AG10803 (cell line): Measurements from ENCODE around the gene POLR2L.

Experiments used
- DNase-seq: peaks from one replicate; pipeline ENCODE4 v3.0.0; 2010; ENCODE audit warnings: low read depth
- H3K4me3 ChIP-seq: 2 replicates; pipeline ENCODE4 v1.5.1; 2011; ENCODE audit warnings: mild to moderate bottlenecking, low read length, control low read depth
- CTCF ChIP-seq: conservative IDR thresholded peaks from 2 replicates; pipeline ENCODE4 v1.5.1; 2011; ENCODE audit warnings: mild to moderate bottlenecking, low read length, control low read depth, inconsistent platforms

Gene POLR2L

GRCh38 chr11:825366-826226, 16.7 kb downstream of the POLR2L start:
- no peak for TF ChIP-seq CTCF
- DNase-seq, result no peak
- H3K4me3 ChIP-seq, result no peak overlapping the region

- no peak for TF ChIP-seq CTCF
- H3K4me3 ChIP-seq, result no peak overlapping the region
- DNase-seq, result no peak
Observed at GRCh38 chr11:824942-825341, 17.4 kb downstream of the POLR2L start.

- DNase-seq, result no peak
- TF ChIP-seq CTCF, result no peak
- no peak overlapping the region for H3K4me3 ChIP-seq
Observed at GRCh38 chr11:824292-824880, 17.9 kb downstream of the POLR2L start.

- no peak for DNase-seq
- no peak for TF ChIP-seq CTCF
- no peak overlapping the region for H3K4me3 ChIP-seq
Observed at GRCh38 chr11:823441-824291, 18.7 kb downstream of the POLR2L start.

GRCh38 chr11:821512-822371, 20.6 kb downstream of the POLR2L start:
- no peak for DNase-seq
- peak overlapping the region; percentile 78 for H3K4me3 ChIP-seq
- no peak for TF ChIP-seq CTCF

- DNase-seq, result peak; percentile 81
- TF ChIP-seq CTCF, result no peak
- H3K4me3 ChIP-seq, result peak overlapping the region; percentile 78
Observed at GRCh38 chr11:820655-821511, 21.4 kb downstream of the POLR2L start.
